ENCODE measurements around the gene ARID4A. TPM values are rescaled to one million over a fixed set of nuclear protein-coding genes. Genes with fewer than 3 reads are reported as not detected.
"Not testable (repeated sequence)": the region's sequence is repeated elsewhere in the genome, so short reads cannot be mapped to it uniquely, and the experiment has no call there.

The ARID4A gene
- total RNA-seq, 4 donors from 2014 or later = 12.6 to 33.7 (median 18.5) TPM

GRCh38 chr14:58414845-58415244 is 116.5 kb downstream of the ARID4A start:
- no peak for TF ChIP-seq CTCF (IDR thresholded peaks at IDR 0.05)
- no peak for ATAC-seq (ENCODE audit: low FRiP score)
- no peak for DNase-seq (ENCODE audit: low spot score)

GRCh38 chr14:58415636-58416547 is 117.5 kb downstream of the ARID4A start:
- DNase-seq (ENCODE audit: low spot score) (no peak), ATAC-seq (ENCODE audit: low FRiP score) (no peak)
- no peak for TF ChIP-seq CTCF (IDR thresholded peaks at IDR 0.05)

GRCh38 chr14:58416934-58417333 is 118.6 kb downstream of the ARID4A start:
- ATAC-seq (ENCODE audit: low FRiP score); DNase-seq (ENCODE audit: low spot score): not testable (repeated sequence)

Small RNA genes within 50 kb of the gene (small RNA-seq; reads per million reads assigned to genes)
- not detected for gene RNU6-341P

Other genes with a start within 250 kb of the ARID4A start
- gene ARMH4, start 146.3 kb upstream of the ARID4A start, total RNA-seq = 1 to 10 TPM; 2.3 to 4.6 (median 4.0) TPM
- gene ACTR10, start 98.4 kb upstream of the ARID4A start, total RNA-seq = 10 to 100 TPM; 37.7 to 71.4 (median 53.7) TPM
- 100 to 1,000 TPM in 2 of 4 donors, 10 to 100 TPM in 2; 91.8 to 126 (median 107) TPM for gene PSMA3, start 53.7 kb upstream of the ARID4A start, total RNA-seq
- gene TOMM20L, start 97.4 kb downstream of the ARID4A start, total RNA-seq = not detected
- gene TIMM9, start 129.0 kb downstream of the ARID4A start, total RNA-seq = 10 to 100 TPM; 42.6 to 53.2 (median 44.0) TPM
- 10 to 100 TPM; 12.0 to 26.3 (median 12.2) TPM for gene KIAA0586, start 129.2 kb downstream of the ARID4A start, total RNA-seq

All from omental fat pad (tissue), 4 donors.